GM23338 (cell line): Measurements from ENCODE around the gene ST6GALNAC3. TPM values are rescaled to one million over a fixed set of nuclear protein-coding genes. Genes with fewer than 3 reads are reported as not detected.
A peak's percentile ranks its signal among the peaks of the same experiment; 100 is the strongest.

Experiments used
- ATAC-seq: fragments of 200-7000 bp; cut with Tn5 transposase; 3 replicates; pipeline ENCODE4 v1.9.1; 2020
- DNase-seq: peaks from one replicate; pipeline ENCODE4 v3.0.0-alpha.2; 2015; ENCODE audit warnings: low spot score
- H2AFZ ChIP-seq: fragments of 200-600 bp; sonication (generic); 2 replicates; pipeline ENCODE4 v1.8.0; 2016; ENCODE audit warnings: antibody characterized with exemption, mild to moderate bottlenecking, moderate library complexity
- H3F3A ChIP-seq: fragments of 200-600 bp; sonication (generic); replicated peaks from 2 replicates; pipeline ENCODE4 v1.8.0; 2017; ENCODE audit warnings: antibody characterized with exemption, mixed run types, low read depth
- H3K27ac ChIP-seq: fragments of 200-600 bp; sonication (generic); 2 replicates; pipeline ENCODE4 v1.6.1; 2016; ENCODE audit warnings: low read depth
- H3K27me3 ChIP-seq: fragments of 200-600 bp; sonication (generic); 2 replicates; pipeline ENCODE4 v1.8.0; 2016; ENCODE audit warnings: mild to moderate bottlenecking, mixed run types, moderate library complexity; ENCODE audit not compliant: insufficient read depth
- H3K36me3 ChIP-seq: fragments of 200-600 bp; sonication (generic); 2 replicates; pipeline ENCODE4 v1.8.0; 2016; ENCODE audit warnings: mild to moderate bottlenecking; ENCODE audit not compliant: insufficient read depth
- H3K4me1 ChIP-seq: fragments of 200-600 bp; sonication (generic); 2 replicates; pipeline ENCODE4 v1.8.0; 2016; ENCODE audit warnings: mild to moderate bottlenecking, moderate library complexity; ENCODE audit not compliant: insufficient read depth
- H3K4me2 ChIP-seq: fragments of 200-600 bp; sonication (generic); 2 replicates; pipeline ENCODE4 v1.7.1; 2017; ENCODE audit warnings: mixed run types
- H3K4me3 ChIP-seq: fragments of 200-600 bp; sonication (generic); 2 replicates; pipeline ENCODE4 v1.6.1; 2016; ENCODE audit warnings: mixed run types
- H3K79me2 ChIP-seq: fragments of 200-600 bp; sonication (generic); replicated peaks from 2 replicates; pipeline ENCODE4 v1.8.0; 2017; ENCODE audit warnings: mild to moderate bottlenecking; ENCODE audit not compliant: insufficient read depth
- H3K9me2 ChIP-seq: fragments of 200-600 bp; sonication (generic); 2 replicates; pipeline ENCODE4 v1.8.0; 2017; ENCODE audit not compliant: insufficient read depth
- H4K20me1 ChIP-seq: fragments of 200-600 bp; sonication (generic); replicated peaks from 2 replicates; pipeline ENCODE4 v1.8.0; 2017; ENCODE audit warnings: mild to moderate bottlenecking; ENCODE audit not compliant: insufficient read depth
- H3K27ac Mint-ChIP-seq: 2 replicates; pipeline ENCODE4 v1.8.0; 2020; ENCODE audit warnings: inconsistent platforms, mild to moderate bottlenecking, moderate library complexity, mixed read lengths
- H3K27me3 Mint-ChIP-seq: 3 replicates; pipeline ENCODE4 v1.8.0; 2022; ENCODE audit warnings: low read depth, mild to moderate bottlenecking, moderate library complexity, mixed read lengths, inconsistent platforms; ENCODE audit not compliant: insufficient read depth, poor library complexity
- H3K36me3 Mint-ChIP-seq: 3 replicates; pipeline ENCODE4 v1.8.0; 2021; ENCODE audit warnings: low read depth, mild to moderate bottlenecking, inconsistent platforms, moderate library complexity, mixed read lengths
- H3K4me1 Mint-ChIP-seq: 3 replicates; pipeline ENCODE4 v1.8.0; 2020; ENCODE audit warnings: mild to moderate bottlenecking, inconsistent platforms, mixed read lengths
- H3K4me3 Mint-ChIP-seq: 3 replicates; pipeline ENCODE4 v1.8.0; 2021; ENCODE audit warnings: moderate library complexity, mild to moderate bottlenecking, inconsistent platforms, mixed read lengths
- H3K9me3 Mint-ChIP-seq: 3 replicates; pipeline ENCODE4 v1.8.0; 2020; ENCODE audit warnings: moderate library complexity, mild to moderate bottlenecking, inconsistent platforms, mixed read lengths
- CREB1 ChIP-seq: fragments of 250-450 bp; sonication (Bioruptor Pico); IDR thresholded peaks from 2 replicates; pipeline ENCODE4 v1.5.0; 2020; ENCODE audit warnings: low read depth, mild to moderate bottlenecking, moderate library complexity
- STAT1 ChIP-seq: IDR thresholded peaks from one replicate; pipeline ENCODE4 v1.6.1; 2016; ENCODE audit warnings: antibody characterized with exemption; ENCODE audit not compliant: unreplicated experiment
- ZNF114 ChIP-seq: fragments of 250-450 bp; sonication (Bioruptor Pico); IDR thresholded peaks from 2 replicates; pipeline ENCODE4 v1.5.0; 2020; ENCODE audit warnings: mild to moderate bottlenecking, moderate library complexity
- polyA plus RNA-seq: library from polyadenylated mRNA; unstranded; fragments of >200 nt; fragmentation: Nextera tagmentation; extraction: Ambion mirVana; gene quantifications from 2 replicates; pipeline ENCODE4 v1.2.1, GENCODE V29; 2016
- total RNA-seq: library from RNA; depleted of rRNA; stranded (reverse); fragments of >200 nt; shearing (Covaris generic); gene quantifications from 2 replicates; pipeline ENCODE4 v1.2.3, GENCODE V29; 2014
- TF ChIP-seq, protein P1 (sequence below): IDR thresholded peaks from one replicate; pipeline ENCODE4 v1.6.1; 2018; ENCODE audit warnings: antibody characterized with exemption; ENCODE audit not compliant: unreplicated experiment
- TF ChIP-seq, protein P2 (sequence below), 2 experiments: fragments of 200-600 bp in 1 of 2; sonication (generic) in 1 of 2; conservative IDR thresholded peaks; 2 replicates each; pipeline versions ENCODE4 v1.5.1 to v1.6.1; 2016 to 2017; ENCODE audit warnings: antibody characterized with exemption in 2 of 2, low read depth in 2 of 2, mild to moderate bottlenecking in 2 of 2, moderate library complexity in 1 of 2
- TF ChIP-seq, protein P3 (sequence below): IDR thresholded peaks from 2 replicates; pipeline ENCODE4 v1.6.1; 2016; ENCODE audit warnings: antibody characterized with exemption

ST6GALNAC3 gene
- total and polyA plus RNA-seq, 2 experiments from 2014 or later = 4.7 to 11.6 TPM

DNA sequence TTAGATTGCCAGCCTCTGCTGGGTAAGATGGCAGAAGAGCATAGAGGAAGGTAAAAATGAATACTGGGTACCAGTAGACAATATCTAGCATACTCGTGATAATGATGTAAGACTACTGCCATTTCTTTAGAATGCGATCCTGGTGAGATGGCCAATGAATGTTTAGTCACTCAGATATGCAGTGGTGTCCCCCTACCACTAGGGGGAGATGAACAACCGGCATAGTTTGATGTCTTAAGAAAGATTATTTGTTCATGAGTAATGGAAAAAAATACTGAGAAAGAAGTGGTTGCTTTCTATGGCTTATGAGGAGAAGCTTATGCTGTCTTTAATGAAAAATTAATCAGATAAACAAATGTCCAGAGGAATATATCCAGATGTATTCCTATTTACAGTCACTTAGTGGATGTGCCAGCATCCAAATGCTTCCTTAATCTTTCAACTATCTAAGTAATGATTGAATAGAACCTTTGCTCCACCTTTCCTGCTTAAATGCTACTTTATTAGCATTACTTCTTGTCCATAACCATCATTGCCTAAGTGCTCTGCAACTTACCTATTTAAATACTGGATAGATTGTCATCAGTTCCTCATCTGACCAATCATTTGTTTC lies 256.6 kb downstream of the ST6GALNAC3 start:
- H3K9me2 ChIP-seq = no peaks in the 10 kb centered on the region
- DNase-seq (peak; percentile 82), ATAC-seq (peak; percentile 74)
- H3K27me3 ChIP-seq = no peaks in the 10 kb centered on the region
- no peak overlapping the region for H3K4me3 ChIP-seq
- H3K4me2 ChIP-seq = no peak overlapping the region
- TF ChIP-seq CREB1 (CRISPR knock-in tag) (no peak), STAT1 (no peak)
- TF ChIP-seq, protein P1, sequence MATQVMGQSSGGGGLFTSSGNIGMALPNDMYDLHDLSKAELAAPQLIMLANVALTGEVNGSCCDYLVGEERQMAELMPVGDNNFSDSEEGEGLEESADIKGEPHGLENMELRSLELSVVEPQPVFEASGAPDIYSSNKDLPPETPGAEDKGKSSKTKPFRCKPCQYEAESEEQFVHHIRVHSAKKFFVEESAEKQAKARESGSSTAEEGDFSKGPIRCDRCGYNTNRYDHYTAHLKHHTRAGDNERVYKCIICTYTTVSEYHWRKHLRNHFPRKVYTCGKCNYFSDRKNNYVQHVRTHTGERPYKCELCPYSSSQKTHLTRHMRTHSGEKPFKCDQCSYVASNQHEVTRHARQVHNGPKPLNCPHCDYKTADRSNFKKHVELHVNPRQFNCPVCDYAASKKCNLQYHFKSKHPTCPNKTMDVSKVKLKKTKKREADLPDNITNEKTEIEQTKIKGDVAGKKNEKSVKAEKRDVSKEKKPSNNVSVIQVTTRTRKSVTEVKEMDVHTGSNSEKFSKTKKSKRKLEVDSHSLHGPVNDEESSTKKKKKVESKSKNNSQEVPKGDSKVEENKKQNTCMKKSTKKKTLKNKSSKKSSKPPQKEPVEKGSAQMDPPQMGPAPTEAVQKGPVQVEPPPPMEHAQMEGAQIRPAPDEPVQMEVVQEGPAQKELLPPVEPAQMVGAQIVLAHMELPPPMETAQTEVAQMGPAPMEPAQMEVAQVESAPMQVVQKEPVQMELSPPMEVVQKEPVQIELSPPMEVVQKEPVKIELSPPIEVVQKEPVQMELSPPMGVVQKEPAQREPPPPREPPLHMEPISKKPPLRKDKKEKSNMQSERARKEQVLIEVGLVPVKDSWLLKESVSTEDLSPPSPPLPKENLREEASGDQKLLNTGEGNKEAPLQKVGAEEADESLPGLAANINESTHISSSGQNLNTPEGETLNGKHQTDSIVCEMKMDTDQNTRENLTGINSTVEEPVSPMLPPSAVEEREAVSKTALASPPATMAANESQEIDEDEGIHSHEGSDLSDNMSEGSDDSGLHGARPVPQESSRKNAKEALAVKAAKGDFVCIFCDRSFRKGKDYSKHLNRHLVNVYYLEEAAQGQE = no peak
- TF ChIP-seq, protein P2, sequence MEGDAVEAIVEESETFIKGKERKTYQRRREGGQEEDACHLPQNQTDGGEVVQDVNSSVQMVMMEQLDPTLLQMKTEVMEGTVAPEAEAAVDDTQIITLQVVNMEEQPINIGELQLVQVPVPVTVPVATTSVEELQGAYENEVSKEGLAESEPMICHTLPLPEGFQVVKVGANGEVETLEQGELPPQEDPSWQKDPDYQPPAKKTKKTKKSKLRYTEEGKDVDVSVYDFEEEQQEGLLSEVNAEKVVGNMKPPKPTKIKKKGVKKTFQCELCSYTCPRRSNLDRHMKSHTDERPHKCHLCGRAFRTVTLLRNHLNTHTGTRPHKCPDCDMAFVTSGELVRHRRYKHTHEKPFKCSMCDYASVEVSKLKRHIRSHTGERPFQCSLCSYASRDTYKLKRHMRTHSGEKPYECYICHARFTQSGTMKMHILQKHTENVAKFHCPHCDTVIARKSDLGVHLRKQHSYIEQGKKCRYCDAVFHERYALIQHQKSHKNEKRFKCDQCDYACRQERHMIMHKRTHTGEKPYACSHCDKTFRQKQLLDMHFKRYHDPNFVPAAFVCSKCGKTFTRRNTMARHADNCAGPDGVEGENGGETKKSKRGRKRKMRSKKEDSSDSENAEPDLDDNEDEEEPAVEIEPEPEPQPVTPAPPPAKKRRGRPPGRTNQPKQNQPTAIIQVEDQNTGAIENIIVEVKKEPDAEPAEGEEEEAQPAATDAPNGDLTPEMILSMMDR (conservative IDR thresholded peaks at IDR 0.05; ENCODE audit: low read depth in 2 of 2) = peak; percentile 90 to 99
- H3K79me2 ChIP-seq = no peaks in the 10 kb centered on the region
- H3K9me3 Mint-ChIP-seq = no peaks in the 10 kb centered on the region
- H3K36me3 ChIP-seq = no peaks in the 10 kb centered on the region
- no peaks in the 10 kb centered on the region for H3K27me3 Mint-ChIP-seq
- no peak overlapping the region for H2AFZ ChIP-seq
- H3K4me1 ChIP-seq = peaks cover 5% of the 10 kb centered on the region; the same call in 1 of the 2 replicates
- no peaks in the 10 kb centered on the region for H3K36me3 Mint-ChIP-seq
- no peak overlapping the region for H3K4me3 Mint-ChIP-seq
- peak overlapping the region; percentile 93 for H3K27ac Mint-ChIP-seq
- no peak overlapping the region for H3K27ac ChIP-seq
- H3K4me1 Mint-ChIP-seq = peaks cover 19% of the 10 kb centered on the region
- no peaks in the 10 kb centered on the region for H3F3A ChIP-seq
- H4K20me1 ChIP-seq = no peaks in the 10 kb centered on the region

DNA sequence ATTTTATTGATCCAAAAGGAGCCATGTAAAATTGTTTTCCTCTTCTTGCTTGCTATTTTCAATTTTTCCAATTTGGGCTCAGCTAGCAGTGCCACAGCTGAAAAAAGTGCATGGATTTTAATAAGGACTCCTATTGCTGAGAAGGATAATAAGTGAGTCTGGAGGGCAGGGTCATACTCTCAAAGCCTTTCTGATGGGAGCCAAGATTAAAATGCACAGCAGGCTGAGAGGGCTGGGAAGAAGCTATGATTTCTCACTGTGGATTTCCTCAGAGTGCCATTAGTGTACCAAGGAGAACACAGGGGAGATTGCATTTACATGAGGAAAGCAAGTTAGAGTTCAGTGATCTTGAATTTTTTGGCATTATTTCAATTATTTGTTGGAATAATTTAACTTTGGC lies 261.3 kb downstream of the ST6GALNAC3 start:
- Histone ChIP-seq H3F3A (no peaks in the 10 kb centered on the region), H3K27me3 (no peaks in the 10 kb centered on the region), H3K79me2 (no peaks in the 10 kb centered on the region), H3K4me3 (no peak overlapping the region), H3K36me3 (no peaks in the 10 kb centered on the region), H3K4me1 (peaks cover 5% of the 10 kb centered on the region; the same call in 1 of the 2 replicates), H4K20me1 (no peaks in the 10 kb centered on the region), H3K27ac (no peak overlapping the region), H2AFZ (no peak overlapping the region), H3K9me2 (no peaks in the 10 kb centered on the region), H3K4me2 (no peak overlapping the region)
- DNase-seq (no peak), ATAC-seq (no peak)
- Mint-ChIP-seq H3K4me3 (no peak overlapping the region), H3K27me3 (no peaks in the 10 kb centered on the region), H3K9me3 (no peaks in the 10 kb centered on the region), H3K36me3 (no peaks in the 10 kb centered on the region), H3K4me1 (peaks cover 24% of the 10 kb centered on the region), H3K27ac (no peak overlapping the region)
- TF ChIP-seq, protein P3, sequence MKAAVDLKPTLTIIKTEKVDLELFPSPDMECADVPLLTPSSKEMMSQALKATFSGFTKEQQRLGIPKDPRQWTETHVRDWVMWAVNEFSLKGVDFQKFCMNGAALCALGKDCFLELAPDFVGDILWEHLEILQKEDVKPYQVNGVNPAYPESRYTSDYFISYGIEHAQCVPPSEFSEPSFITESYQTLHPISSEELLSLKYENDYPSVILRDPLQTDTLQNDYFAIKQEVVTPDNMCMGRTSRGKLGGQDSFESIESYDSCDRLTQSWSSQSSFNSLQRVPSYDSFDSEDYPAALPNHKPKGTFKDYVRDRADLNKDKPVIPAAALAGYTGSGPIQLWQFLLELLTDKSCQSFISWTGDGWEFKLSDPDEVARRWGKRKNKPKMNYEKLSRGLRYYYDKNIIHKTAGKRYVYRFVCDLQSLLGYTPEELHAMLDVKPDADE = no peak
- no peak for TF ChIP-seq ZNF114 (CRISPR knock-in tag)
